Upper lobe of left lung (tissue), 4 donors: Measurements from ENCODE around the gene CEACAM5.

Experiments
- CTCF ChIP-seq, 6 experiments: fragments of 450-650 bp in 4 of 6; fragments of 200-600 bp in 2 of 6; sonication (generic) in 2 of 6; IDR thresholded peaks; one replicate each; pipeline ENCODE4 v1.5.1; 2016 to 2019; ENCODE audit warnings: antibody characterized with exemption in 6 of 6
- POLR2A ChIP-seq, 4 donors: fragments of 450-650 bp; IDR thresholded peaks; one replicate each; pipeline ENCODE4 v1.5.1; 2016 to 2017; ENCODE audit warnings: antibody characterized with exemption in 4 of 4, mild to moderate bottlenecking in 2 of 4
- POLR2AphosphoS5 ChIP-seq, 2 donors: sonication (generic); formaldehyde crosslinking; IDR thresholded peaks; one replicate each; pipeline ENCODE4 v1.5.1; 2017; ENCODE audit warnings: antibody characterized with exemption in 2 of 2

GRCh38 chr19:41740415-41741243, 32.2 kb downstream of the CEACAM5 start:
- no peak for TF ChIP-seq CTCF (IDR thresholded peaks at IDR 0.05)
- TF ChIP-seq POLR2A (IDR thresholded peaks at IDR 0.05) = no peak
- no peak for TF ChIP-seq POLR2AphosphoS5 (IDR thresholded peaks at IDR 0.05)
